Endothelial cell (in vitro differentiated cells): ENCODE results near the gene SEMA7A. TPM values are rescaled to one million over a fixed set of nuclear protein-coding genes. Genes with fewer than 3 reads are reported as not detected.
A peak's percentile ranks its signal among the peaks of the same experiment; 100 is the strongest.

Experiments used
- DNase-seq: peaks from one replicate; pipeline ENCODE4 v3.0.0; 2021; ENCODE audit warnings: low spot score
- H3K27ac Mint-ChIP-seq: one replicate; pipeline ENCODE4 v1.8.0; 2021; ENCODE audit warnings: mixed read lengths, inconsistent platforms; ENCODE audit not compliant: unreplicated experiment
- H3K27me3 Mint-ChIP-seq: one replicate; pipeline ENCODE4 v1.8.0; 2021; ENCODE audit warnings: mild to moderate bottlenecking, moderate library complexity, mixed read lengths, inconsistent platforms; ENCODE audit not compliant: unreplicated experiment
- H3K36me3 Mint-ChIP-seq: one replicate; pipeline ENCODE4 v1.8.0; 2021; ENCODE audit warnings: mild to moderate bottlenecking, low read depth, mixed read lengths, inconsistent platforms; ENCODE audit not compliant: unreplicated experiment
- H3K4me1 Mint-ChIP-seq: one replicate; pipeline ENCODE4 v1.8.0; 2021; ENCODE audit warnings: mild to moderate bottlenecking, mixed read lengths, inconsistent platforms; ENCODE audit not compliant: unreplicated experiment
- H3K4me3 Mint-ChIP-seq: one replicate; pipeline ENCODE4 v1.8.0; 2021; ENCODE audit warnings: mild to moderate bottlenecking, mixed read lengths, inconsistent platforms; ENCODE audit not compliant: unreplicated experiment
- H3K9me3 Mint-ChIP-seq: one replicate; pipeline ENCODE4 v1.8.0; 2021; ENCODE audit warnings: mixed read lengths, inconsistent platforms; ENCODE audit not compliant: unreplicated experiment
- total RNA-seq: library from RNA; stranded (reverse); fragmentation: NEBNext Ultra II Directional; extraction: Animal tissue kit (Norgen Biotek cat#: 25700); gene quantifications from one replicate; pipeline ENCODE4 v1.2.1, GENCODE V29; 2021; ENCODE audit not compliant: unreplicated experiment
- TF ChIP-seq, protein P1 (sequence below): fragments of 200-600 bp; sonication (generic); IDR thresholded peaks from one replicate; pipeline ENCODE4 v1.5.0; 2021; ENCODE audit warnings: antibody characterized with exemption; ENCODE audit not compliant: unreplicated experiment

Gene SEMA7A
- total RNA-seq, 1 donor from 2014 or later, result 41.4 TPM

DNA sequence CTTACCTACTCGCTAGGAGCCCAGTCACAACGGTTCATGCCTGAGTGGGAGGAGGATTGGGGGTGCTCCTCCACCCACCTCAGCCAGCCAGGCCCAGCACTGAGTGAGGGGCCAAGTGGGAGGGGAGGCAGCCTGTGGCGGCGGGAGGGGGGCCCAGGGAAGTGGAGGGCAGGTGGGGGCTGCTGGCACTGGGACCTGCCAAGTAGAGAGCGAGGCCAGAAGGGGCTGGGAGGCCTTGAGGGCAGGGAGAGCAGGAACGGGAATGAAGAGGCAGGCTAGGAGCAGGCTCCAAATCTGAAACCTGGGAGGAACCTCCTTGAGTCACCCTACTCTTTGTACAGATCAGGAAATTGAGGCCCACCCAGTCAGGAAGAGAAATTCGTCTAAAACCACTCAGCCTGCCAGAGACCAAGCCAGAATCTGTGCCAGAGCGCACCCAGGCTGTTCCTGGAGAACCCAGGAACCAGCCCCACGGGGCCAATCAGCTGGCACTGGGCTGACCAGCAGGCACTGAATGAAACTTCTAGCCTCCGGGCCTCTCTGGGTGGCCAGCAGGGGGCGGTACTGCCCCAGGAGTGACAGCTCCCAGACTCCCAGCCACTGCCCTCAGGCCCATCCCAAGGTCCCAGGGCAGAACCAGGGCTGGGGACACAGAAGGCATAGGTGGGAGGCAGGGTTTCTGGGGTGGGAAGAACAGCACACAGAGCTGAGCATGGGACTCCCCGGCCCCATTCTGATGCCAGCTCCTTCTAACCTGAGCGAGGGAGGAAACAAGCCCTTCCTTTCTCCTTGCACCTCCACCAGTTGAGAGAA lies 51.5 kb downstream of the SEMA7A start:
- Mint-ChIP-seq H3K27ac (no peak overlapping the region), H3K9me3 (no peaks in the 10 kb centered on the region), H3K27me3 (peaks cover 3% of the 10 kb centered on the region), H3K4me3 (no peak overlapping the region), H3K4me1 (peaks cover 43% of the 10 kb centered on the region), H3K36me3 (no peaks in the 10 kb centered on the region)
- TF ChIP-seq, protein P1, sequence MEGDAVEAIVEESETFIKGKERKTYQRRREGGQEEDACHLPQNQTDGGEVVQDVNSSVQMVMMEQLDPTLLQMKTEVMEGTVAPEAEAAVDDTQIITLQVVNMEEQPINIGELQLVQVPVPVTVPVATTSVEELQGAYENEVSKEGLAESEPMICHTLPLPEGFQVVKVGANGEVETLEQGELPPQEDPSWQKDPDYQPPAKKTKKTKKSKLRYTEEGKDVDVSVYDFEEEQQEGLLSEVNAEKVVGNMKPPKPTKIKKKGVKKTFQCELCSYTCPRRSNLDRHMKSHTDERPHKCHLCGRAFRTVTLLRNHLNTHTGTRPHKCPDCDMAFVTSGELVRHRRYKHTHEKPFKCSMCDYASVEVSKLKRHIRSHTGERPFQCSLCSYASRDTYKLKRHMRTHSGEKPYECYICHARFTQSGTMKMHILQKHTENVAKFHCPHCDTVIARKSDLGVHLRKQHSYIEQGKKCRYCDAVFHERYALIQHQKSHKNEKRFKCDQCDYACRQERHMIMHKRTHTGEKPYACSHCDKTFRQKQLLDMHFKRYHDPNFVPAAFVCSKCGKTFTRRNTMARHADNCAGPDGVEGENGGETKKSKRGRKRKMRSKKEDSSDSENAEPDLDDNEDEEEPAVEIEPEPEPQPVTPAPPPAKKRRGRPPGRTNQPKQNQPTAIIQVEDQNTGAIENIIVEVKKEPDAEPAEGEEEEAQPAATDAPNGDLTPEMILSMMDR, result peak; percentile 97
- peak; percentile 94 for DNase-seq

DNA sequence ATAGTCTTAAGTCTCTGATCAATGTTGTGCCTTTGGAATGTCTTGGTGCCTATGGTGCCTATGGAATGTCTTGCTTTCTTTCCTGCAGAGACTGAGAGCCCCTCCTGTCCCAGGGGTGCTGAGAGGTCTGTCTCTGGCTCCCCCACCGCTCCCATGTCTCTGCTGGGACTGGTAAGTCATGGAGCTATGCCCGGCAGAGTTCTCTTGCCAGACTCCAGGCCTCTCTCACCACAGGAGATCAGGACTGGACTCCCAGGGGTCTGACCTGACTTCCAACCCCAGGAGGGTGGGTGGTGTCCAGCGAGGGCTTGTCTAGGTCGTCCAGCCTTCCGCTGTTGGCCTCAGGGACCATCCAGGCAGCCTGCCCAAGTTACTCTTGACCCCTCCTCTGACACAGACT lies 52.3 kb downstream of the SEMA7A start:
- DNase-seq, result no peak
- Mint-ChIP-seq H3K27me3 (peaks cover 3% of the 10 kb centered on the region), H3K9me3 (no peaks in the 10 kb centered on the region)

GRCh38 chr15:74381190-74381453 lies 52.6 kb downstream of the SEMA7A start:
- TF ChIP-seq, protein P1, result no peak
- no peaks in the 10 kb centered on the region for H3K9me3 Mint-ChIP-seq
- no peak overlapping the region for H3K4me3 Mint-ChIP-seq
- H3K4me1 Mint-ChIP-seq, result peaks cover 38% of the 10 kb centered on the region
- H3K27ac Mint-ChIP-seq, result no peak overlapping the region
- H3K27me3 Mint-ChIP-seq, result peaks cover 3% of the 10 kb centered on the region
- no peaks in the 10 kb centered on the region for H3K36me3 Mint-ChIP-seq
- no peak for DNase-seq

More for the DNA sequence above, 52.3 kb downstream of the SEMA7A start:
- no peak overlapping the region for H3K27ac Mint-ChIP-seq
- TF ChIP-seq, protein P1, result no peak
- H3K4me1 Mint-ChIP-seq, result peaks cover 42% of the 10 kb centered on the region
- H3K36me3 Mint-ChIP-seq, result no peaks in the 10 kb centered on the region
- H3K4me3 Mint-ChIP-seq, result no peak overlapping the region

DNA sequence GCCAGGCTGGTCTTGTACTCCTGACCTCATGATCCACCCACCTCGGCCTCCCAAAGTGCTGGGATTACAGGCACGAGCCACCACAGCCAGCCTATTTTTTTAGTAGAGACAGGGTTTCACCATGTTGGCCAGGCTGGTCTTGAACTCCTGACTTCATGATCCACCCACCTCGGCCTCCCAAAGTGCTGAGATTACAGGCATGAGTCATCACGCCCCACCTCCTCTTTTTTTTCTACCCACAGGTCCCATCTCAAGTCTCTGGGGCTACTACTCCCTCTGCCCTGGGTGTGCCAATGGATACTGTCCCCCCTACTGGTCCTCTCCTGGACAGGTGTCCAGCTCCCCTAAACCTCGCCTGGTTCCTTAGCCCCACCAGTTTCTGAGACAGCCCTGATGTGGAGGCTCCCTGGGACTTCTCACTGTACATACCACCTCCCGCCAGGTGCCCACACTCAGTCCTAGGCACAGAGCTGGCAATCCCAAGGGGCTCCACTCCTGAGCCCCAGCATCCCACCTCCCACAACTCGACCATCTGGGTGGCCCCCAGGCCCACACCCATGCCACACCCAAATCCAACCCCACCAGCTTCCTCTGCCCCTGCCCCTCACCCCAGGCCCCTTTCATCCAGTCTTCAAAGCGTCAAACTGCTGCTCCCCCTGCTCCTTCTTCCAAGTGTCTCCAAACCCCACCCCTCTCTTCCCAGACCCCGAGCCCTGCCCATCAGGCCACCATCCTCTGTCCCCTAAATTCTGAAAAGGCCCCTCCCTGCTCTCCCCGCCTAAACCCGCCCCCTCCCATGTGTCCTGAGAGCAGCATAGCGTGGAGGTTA lies 53.2 kb downstream of the SEMA7A start:
- Mint-ChIP-seq H3K4me1 (peaks cover 33% of the 10 kb centered on the region), H3K27ac (no peak overlapping the region), H3K36me3 (no peaks in the 10 kb centered on the region), H3K27me3 (peaks cover 3% of the 10 kb centered on the region), H3K4me3 (no peak overlapping the region), H3K9me3 (no peaks in the 10 kb centered on the region)
- no peak for DNase-seq
- TF ChIP-seq, protein P1, result no peak

GRCh38 chr15:74378848-74379247 lies 54.9 kb downstream of the SEMA7A start:
- Mint-ChIP-seq H3K4me1 (peaks cover 24% of the 10 kb centered on the region), H3K4me3 (no peak overlapping the region), H3K27ac (peak overlapping the region; percentile 42), H3K27me3 (peaks cover 5% of the 10 kb centered on the region), H3K36me3 (no peaks in the 10 kb centered on the region), H3K9me3 (no peaks in the 10 kb centered on the region)
- no peak for DNase-seq
- TF ChIP-seq, protein P1, result no peak
